Muscle of leg (tissue), 11 donors: ENCODE measurements around the gene DIO3. TPM values are rescaled to one million over a fixed set of nuclear protein-coding genes. Genes with fewer than 3 reads are reported as not detected.

Source experiments
- DNase-seq: peaks from one replicate; pipeline ENCODE4 v3.0.0; 2013
- H3K27ac ChIP-seq: one replicate; pipeline ENCODE4 v1.5.1; 2013; ENCODE audit warnings: mild to moderate bottlenecking, low read length, control low read depth
- H3K27me3 ChIP-seq: one replicate; pipeline ENCODE4 v1.6.1; 2013; ENCODE audit warnings: low read length; ENCODE audit not compliant: control insufficient read depth, insufficient read depth
- H3K36me3 ChIP-seq: one replicate; pipeline ENCODE4 v1.6.1; 2013; ENCODE audit warnings: low read length; ENCODE audit not compliant: control insufficient read depth, insufficient read depth
- H3K4me1 ChIP-seq: one replicate; pipeline ENCODE4 v1.6.1; 2013; ENCODE audit warnings: low read length; ENCODE audit not compliant: control insufficient read depth, insufficient read depth
- H3K4me3 ChIP-seq: one replicate; pipeline ENCODE4 v1.5.1; 2013; ENCODE audit warnings: low read length, control low read depth
- H3K9me3 ChIP-seq: replicated peaks from 2 replicates; pipeline ENCODE4 v1.6.1; 2013; ENCODE audit warnings: low read depth, low read length; ENCODE audit not compliant: control insufficient read depth
- WGBS: methylation state at CpG from one replicate; pipeline ENCODE4 v1.1.5; 2013; ENCODE audit warnings: missing lambda C conversion rate; ENCODE audit not compliant: insufficient coverage; 5-methylcytosine and 5-hydroxymethylcytosine counted together
- polyA plus RNA-seq, 8 donors: library from polyadenylated mRNA; unstranded; fragments of 120-200 nt; gene quantifications; one replicate each; pipeline versions ENCODE4 v1.2.1 to v1.2.3, GENCODE V29; 2013; ENCODE audit warnings: inconsistent platforms in 1 of 8, low replicate concordance in 1 of 8; ENCODE audit not compliant: insufficient read length in 8 of 8, insufficient read depth in 1 of 8
- total RNA-seq: library from RNA; stranded (reverse); fragments of 120-200 nt; gene quantifications from one replicate; pipeline ENCODE4 v1.2.4, GENCODE V29; 2013

Gene DIO3
- total and polyA plus RNA-seq, 9 donors, result 2.9 to 7.0 (median 5.2) TPM

- no peak overlapping the region for H3K27ac ChIP-seq
- DNase-seq, result no peak
- H3K36me3 ChIP-seq, result no peaks in the 10 kb centered on the region
- H3K4me3 ChIP-seq, result no peak overlapping the region
- H3K27me3 ChIP-seq, result peaks cover 6% of the 10 kb centered on the region
- peaks cover 2% of the 10 kb centered on the region for H3K9me3 ChIP-seq
- WGBS, result 83% methylated on average over 2 of the region's 8 CpGs
- H3K4me1 ChIP-seq, result peaks cover 7% of the 10 kb centered on the region
These were observed 41.8 kb downstream of the DIO3 start for GRCh38 chr14:101603096-101603495.

- 83% methylated on average over 6 of the region's 9 CpGs for WGBS
- peaks cover 6% of the 10 kb centered on the region for H3K27me3 ChIP-seq
- no peaks in the 10 kb centered on the region for H3K36me3 ChIP-seq
These were observed 43.1 kb downstream of the DIO3 start for GRCh38 chr14:101604228-101604934.

GRCh38 chr14:101604935-101605780 is 43.9 kb downstream of the DIO3 start:
- H3K4me1 ChIP-seq, result peaks cover 7% of the 10 kb centered on the region
- H3K27me3 ChIP-seq, result peaks cover 6% of the 10 kb centered on the region
- no peak overlapping the region for H3K4me3 ChIP-seq
- no peak overlapping the region for H3K27ac ChIP-seq
- no peak for DNase-seq
- H3K9me3 ChIP-seq, result no peaks in the 10 kb centered on the region
- 79% methylated on average over 11 of the region's 11 CpGs for WGBS
- H3K36me3 ChIP-seq, result no peaks in the 10 kb centered on the region

More at GRCh38 chr14:101604228-101604934, 43.1 kb downstream of the DIO3 start:
- peaks cover 7% of the 10 kb centered on the region for H3K4me1 ChIP-seq
- H3K27ac ChIP-seq, result no peak overlapping the region
- no peak overlapping the region for H3K4me3 ChIP-seq
- DNase-seq, result no peak
- no peaks in the 10 kb centered on the region for H3K9me3 ChIP-seq

GRCh38 chr14:101605836-101606235 is 44.5 kb downstream of the DIO3 start:
- WGBS, result no CpG with 5 or more reads among the region's 4 CpGs
- H3K4me3 ChIP-seq, result no peak overlapping the region
- no peaks in the 10 kb centered on the region for H3K36me3 ChIP-seq
- DNase-seq, result no peak
- H3K9me3 ChIP-seq, result no peaks in the 10 kb centered on the region
- peaks cover 7% of the 10 kb centered on the region for H3K4me1 ChIP-seq
- H3K27ac ChIP-seq, result no peak overlapping the region
- peaks cover 8% of the 10 kb centered on the region for H3K27me3 ChIP-seq

Other genes starting within 250 kb of the DIO3 start
- 67.5 TPM for gene PPP2R5C, start 200.2 kb downstream of the DIO3 start, total RNA-seq
- 10 to 100 TPM; 56.9 to 79.7 (median 63.3) TPM for gene PPP2R5C, start 200.2 kb downstream of the DIO3 start, polyA plus RNA-seq